NT2/D1 (cell line): ENCODE data around the gene HAUS7.

Source experiments
- SUZ12 ChIP-seq: IDR thresholded peaks from 2 replicates; pipeline ENCODE4 v1.6.1; 2011; ENCODE audit not compliant: insufficient read length, insufficient read depth; ENCODE audit errors: extremely low read depth
- YY1 ChIP-seq: IDR thresholded peaks from 2 replicates; pipeline ENCODE4 v1.6.1; 2011; ENCODE audit not compliant: insufficient read length, insufficient read depth
- ZNF274 ChIP-seq: IDR thresholded peaks from 2 replicates; pipeline ENCODE4 v1.6.1; 2011; ENCODE audit warnings: mild to moderate bottlenecking, low read depth, low read length

GRCh38 chrX:153476666-153477363 lies 6.4 kb upstream of the HAUS7 start:
- TF ChIP-seq ZNF274 = no peak
- TF ChIP-seq YY1 = no peak
- TF ChIP-seq SUZ12 = no peak
